ENCODE measurements around the gene TTLL11.

DNA sequence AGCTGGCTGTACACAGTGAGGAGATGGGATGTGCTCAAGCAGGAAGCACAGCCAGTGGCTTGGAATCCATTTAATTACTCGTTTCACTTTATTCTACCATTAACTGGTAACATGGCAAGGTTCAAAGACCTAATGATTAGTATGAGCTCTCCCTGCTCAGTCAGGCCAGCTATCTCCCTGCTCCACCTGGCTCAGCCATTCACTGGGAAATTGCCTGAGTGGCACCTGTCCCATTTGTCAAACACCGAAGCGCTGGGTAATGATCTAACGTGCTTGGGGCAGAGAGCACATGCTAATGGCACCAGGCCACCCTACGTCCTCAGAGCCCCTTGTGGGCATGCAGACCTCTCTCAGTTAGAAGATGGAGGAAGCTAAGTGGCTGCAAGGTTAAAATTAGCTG lies 162.2 kb downstream of the TTLL11 start:
- TF ChIP-seq, protein P1, sequence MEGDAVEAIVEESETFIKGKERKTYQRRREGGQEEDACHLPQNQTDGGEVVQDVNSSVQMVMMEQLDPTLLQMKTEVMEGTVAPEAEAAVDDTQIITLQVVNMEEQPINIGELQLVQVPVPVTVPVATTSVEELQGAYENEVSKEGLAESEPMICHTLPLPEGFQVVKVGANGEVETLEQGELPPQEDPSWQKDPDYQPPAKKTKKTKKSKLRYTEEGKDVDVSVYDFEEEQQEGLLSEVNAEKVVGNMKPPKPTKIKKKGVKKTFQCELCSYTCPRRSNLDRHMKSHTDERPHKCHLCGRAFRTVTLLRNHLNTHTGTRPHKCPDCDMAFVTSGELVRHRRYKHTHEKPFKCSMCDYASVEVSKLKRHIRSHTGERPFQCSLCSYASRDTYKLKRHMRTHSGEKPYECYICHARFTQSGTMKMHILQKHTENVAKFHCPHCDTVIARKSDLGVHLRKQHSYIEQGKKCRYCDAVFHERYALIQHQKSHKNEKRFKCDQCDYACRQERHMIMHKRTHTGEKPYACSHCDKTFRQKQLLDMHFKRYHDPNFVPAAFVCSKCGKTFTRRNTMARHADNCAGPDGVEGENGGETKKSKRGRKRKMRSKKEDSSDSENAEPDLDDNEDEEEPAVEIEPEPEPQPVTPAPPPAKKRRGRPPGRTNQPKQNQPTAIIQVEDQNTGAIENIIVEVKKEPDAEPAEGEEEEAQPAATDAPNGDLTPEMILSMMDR (IDR thresholded peaks at IDR 0.05), result no peak
- TF ChIP-seq POLR2AphosphoS5 (IDR thresholded peaks at IDR 0.05) (no peak), EP300 (IDR thresholded peaks at IDR 0.05; ENCODE audit: low read depth) (no peak)

All from transverse colon (tissue), 4 donors.